Activated CD4-positive, alpha-beta T cell treated with anti-CD3 and anti-CD28 coated beads, Interleukin-2, amount 50 U/mL, for 24 hours (primary cell): ENCODE measurements around the gene AQP6.

Source experiments
- DNase-seq, 2 donors: peaks; one replicate each; pipeline ENCODE4 v3.0.0-alpha.2; 2020; ENCODE audit warnings: low read depth in 1 of 2, low spot score in 1 of 2

The AQP6 gene

DNA sequence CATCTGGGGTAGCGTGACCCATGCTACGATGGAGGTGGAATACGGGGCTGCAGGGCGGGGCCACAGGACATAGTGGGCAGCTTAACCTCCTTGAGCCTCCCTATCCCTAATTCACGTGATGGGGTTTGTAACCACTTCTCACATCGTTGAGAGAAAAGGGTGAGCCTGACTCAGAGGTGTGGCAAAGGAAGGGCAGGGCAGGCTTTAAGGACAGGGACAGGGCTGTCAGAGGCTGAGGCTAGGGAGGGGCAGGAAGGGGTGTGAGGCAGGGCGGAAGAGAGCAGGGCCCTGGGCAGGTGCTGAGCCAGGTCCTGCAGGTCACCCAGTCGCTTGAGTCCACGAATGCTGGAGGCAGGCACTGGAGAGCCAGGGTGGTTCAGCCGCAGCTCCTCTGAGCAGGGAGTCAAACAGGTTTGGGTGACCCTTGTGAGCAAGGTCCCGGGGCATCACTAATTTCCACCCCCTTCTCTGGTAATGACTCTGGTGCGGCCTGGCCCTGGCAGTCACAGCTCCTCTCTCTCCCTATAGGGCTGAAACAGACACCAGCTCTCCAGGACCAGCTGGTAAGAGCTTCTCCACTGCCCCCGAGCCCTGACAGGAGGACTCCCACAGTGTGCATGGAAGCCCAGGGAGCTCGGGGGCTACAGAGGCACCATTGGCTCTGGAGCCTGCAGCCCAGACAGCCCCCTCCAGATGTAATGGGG lies 29.7 kb upstream of the AQP6 start:
- no peak for DNase-seq

DNA sequence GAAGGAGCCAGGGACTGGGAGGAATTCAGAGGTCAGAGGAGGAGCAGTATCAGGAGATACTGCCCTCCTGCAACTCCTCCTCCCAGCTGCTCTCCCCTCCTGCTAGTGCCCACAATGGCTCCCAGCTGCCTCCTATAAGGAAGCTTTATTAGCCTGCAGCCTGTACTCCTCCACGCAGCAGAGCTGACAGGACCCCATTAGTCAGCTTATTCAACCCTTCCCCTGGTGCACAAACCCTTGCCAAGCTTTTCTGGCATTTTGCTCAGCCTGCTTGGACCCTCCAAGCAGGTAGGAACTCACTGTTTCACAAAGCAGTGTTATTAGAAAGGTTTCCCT lies 29.2 kb upstream of the AQP6 start:
- no peak for DNase-seq

DNA sequence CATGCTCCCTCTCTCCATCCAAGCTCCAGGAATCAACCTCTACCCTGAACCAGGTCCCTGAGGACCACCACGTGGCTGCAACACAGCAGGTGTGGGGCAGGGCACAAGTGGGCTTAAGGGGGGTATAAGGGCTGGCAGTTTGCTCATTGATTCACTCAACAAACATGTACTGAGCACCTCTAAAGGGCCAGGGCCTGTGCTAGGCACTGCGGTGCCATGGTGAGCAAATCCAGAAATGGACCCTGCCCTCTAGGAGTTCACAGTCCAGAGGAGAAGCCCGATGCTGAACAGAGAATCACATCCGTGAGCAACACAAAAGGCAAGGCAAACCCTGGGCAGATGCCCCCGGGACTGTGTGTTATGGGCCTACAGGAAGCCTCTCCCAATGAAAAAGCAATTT lies 28.7 kb upstream of the AQP6 start:
- DNase-seq = no peak

DNA sequence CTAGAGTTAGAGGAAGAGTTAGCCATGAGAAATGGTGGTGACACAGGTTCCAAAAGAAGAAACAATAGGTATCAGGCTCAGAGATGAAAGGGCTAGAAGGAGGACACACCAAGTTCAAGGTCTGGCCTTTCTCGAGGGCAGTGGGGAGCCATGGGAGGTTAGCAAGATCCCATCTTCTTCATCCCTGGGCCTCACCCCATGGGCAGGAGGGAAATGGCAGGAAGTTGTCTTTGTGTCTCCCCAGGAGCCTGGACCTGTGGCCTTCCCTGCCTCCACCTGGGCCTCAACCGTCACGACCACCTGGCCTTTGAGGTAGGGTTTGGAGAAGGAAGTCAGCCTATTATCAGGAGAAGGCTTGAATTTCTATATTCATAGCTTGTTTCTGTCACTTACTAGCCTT lies 28.0 kb upstream of the AQP6 start:
- DNase-seq = no peak

DNA sequence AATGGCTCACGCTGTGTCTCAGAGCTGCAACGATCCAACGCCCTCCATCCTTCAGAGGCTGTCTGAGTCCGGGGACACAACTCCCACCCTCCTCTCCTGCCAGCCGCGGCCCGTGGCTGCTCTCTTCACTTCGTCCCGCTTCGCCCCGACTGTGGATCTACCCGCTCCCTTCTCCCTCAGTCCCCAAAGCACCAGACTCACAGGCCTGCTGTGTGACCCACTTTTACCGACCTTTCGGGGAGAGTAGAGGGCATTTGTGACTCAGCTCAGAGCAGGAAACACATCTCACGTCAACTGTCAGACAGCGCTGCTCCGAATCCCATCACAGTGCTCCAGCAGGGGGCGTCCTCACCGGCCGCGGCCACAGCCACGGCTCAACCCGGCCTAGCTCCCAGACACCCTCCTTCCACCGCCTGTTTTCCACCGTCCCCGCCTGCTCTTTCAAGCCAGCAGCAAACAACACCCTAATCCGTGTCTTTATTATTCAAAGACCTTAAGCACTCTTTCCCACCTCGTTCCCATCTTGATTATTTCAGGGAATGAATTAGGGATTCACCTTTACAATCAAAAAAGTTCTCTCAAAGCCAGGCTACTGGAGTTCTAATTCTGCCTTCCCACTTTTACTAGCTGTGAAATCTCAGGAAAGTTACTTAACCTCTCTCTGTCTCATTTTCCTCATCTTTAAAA lies 27.2 kb upstream of the AQP6 start:
- DNase-seq = peak; percentile 77 to 81

DNA sequence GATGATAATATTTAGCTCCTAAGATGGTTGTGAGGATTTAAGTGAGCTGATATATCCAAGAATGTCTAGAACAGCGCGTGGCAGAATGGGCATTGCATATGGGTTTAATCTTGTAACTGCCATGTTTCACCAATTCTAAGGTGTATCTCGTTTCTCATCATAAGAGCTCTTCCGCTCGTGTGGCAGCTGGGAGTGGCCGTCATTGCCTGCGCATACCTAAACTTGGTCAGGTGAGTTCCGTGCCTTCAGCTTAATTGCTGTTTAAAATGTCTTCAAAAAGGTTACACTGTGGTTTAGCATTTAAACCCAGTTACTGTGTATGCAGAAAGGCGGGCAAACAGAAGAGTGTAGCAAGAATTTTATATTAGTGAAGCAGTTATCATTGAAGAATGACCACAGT lies 26.7 kb upstream of the AQP6 start:
- DNase-seq = no peak

DNA sequence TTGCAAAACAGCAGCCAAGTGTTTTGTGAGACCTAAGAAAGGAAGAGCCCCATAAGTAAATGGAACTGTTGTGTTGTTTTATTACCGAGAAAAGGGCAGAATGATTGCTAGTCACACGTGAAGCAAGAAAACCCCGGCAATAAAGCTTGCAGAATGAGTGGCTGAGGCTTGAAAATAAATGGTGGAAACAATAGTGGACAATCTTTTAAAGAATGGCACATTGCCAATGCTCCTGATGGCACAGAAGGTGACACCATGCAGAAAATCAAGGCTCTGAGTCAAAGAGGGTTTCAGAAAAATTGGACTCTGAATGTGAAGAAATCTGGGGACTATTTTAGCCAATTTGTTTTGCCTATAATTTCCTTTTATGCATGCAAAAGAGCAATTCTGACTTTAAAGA lies 26.2 kb upstream of the AQP6 start:
- DNase-seq = no peak

DNA sequence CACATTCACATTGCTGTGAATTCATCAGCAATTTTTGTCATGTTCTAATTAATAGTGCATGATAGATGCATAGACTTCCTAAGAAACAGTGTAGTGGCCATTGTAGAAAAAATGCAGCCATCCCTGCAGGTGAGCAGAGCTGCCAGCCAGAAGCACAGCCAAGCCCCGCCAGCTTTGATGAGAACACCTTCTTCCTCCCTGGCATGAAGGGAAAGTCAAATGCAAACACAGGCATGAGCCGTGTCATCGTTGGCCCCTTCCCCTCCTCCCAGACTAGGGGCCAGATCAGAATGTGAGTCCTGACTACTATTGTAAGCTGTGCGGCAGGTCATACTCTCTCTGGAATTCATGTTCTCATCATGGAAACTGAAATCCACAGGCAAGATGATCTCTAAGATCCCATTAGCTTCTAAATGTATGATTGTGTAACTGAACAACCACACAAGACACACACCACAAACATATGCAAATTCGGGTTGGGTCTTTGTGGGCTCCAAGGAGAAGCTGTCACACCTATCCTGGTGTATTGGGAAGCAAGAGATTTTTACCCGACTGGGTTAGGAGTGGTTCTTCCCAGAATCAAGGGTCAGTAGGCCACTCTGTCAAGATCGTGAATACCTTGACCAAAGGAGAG lies 25.0 kb upstream of the AQP6 start:
- no peak for DNase-seq

DNA sequence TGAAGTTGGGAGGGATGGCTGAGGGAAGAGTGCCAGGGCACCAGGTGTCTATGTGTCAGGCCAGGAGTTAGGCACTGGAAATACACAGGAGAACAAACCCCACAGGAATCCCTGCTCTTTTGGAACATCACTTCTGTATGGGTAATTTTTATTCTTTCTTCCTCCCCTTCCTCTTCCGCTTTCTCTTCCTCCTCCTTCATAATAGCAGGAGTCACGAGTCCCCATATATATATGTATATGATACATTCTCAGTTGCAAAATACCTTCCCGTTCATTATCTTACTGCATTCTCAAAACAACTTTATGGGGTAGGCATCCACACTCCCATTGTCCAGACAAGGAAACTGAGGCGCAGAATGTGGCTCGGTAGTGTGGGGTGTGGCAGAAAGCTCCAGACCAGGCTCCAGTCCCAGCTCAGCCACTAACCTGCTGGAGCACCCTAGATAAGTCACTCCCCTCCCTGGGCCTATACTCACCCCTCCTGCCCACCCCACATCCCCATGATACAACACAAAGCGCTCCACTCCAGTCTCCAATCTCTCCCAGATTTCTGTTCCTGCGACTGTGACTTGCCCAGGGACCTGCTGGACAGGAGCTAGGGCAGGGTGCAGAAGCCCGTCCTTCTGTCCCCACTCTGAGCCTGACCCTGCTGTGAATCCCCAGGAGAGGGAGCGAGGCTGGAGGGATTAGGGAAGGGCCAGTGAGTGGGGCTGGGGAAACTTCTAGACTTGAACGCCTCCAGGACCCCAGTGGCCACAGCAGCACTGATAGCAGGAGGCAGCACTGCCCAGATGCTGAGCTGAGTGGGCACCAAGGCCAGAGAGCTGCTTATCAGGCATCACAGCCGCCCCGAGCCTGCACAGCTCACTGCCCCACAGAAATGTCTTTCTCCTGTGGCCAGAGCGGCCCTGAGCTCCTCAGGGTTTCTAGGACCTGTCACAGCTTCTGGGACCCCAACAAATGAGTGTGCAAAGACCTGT lies 23.6 kb upstream of the AQP6 start:
- no peak for DNase-seq

DNA sequence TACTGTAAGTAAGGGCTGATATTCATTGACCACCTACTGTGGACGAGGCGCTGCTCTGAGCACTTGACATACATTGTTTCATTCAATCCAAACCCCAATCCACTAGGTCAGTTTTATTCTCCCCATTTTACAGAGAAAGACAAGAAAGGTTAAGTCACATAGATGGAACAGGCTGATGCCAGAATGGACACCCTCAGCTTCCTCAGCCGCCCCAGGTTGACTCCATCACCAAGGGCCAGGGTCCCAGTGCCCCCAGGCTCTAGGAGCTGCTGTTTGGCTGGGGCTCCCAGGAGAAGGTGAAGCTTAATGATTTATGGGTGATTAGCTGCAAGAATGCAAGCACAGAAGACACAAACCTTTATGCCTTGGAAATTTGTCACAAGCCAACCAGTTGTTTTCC lies 22.9 kb upstream of the AQP6 start:
- no peak for DNase-seq

DNA sequence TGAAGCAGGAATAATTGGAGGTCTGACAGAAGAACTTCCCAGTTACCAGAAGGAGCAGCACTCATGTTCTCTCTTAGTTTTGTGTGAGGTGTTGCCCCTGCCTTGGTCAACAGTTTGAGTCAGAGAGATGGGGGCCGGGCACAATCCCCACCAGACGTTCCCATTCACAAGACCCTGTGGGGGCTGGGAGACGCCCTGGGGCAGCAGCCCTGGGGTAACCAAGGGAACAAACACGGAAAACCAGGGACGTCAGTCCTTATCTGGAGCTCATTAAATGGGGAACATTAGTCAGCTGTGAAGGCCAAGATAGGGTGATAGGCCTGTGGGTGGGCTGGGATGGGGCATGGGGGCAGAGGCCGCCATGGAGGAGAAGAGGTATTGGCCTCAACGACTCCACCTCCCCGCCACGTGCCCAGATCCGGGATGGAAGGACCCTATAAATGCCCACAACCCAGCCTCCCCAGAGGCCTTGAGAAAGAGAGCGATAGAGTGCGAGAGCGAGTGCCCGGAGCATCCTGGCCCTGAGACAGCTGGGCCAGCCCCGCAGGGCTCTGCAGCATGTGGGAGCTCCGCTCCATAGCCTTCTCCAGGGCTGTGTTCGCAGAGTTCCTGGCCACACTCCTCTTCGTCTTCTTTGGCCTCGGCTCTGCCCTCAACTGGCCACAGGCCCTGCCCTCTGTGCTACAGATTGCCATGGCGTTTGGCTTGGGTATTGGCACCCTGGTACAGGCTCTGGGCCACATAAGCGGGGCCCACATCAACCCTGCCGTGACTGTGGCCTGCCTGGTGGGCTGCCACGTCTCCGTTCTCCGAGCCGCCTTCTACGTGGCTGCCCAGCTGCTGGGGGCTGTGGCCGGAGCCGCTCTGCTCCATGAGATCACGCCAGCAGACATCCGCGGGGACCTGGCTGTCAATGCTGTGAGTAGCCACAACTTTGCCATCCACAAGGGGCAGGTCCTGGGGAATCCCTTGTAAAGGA lies 22.2 kb upstream of the AQP6 start, which contains the start of gene AQP2:
TSS of gene AQP2 (plus strand) at position 465 of the 979 bp plus-strand sequence. CDS start at position 559, 94 bp downstream.
- DNase-seq = no peak

DNA sequence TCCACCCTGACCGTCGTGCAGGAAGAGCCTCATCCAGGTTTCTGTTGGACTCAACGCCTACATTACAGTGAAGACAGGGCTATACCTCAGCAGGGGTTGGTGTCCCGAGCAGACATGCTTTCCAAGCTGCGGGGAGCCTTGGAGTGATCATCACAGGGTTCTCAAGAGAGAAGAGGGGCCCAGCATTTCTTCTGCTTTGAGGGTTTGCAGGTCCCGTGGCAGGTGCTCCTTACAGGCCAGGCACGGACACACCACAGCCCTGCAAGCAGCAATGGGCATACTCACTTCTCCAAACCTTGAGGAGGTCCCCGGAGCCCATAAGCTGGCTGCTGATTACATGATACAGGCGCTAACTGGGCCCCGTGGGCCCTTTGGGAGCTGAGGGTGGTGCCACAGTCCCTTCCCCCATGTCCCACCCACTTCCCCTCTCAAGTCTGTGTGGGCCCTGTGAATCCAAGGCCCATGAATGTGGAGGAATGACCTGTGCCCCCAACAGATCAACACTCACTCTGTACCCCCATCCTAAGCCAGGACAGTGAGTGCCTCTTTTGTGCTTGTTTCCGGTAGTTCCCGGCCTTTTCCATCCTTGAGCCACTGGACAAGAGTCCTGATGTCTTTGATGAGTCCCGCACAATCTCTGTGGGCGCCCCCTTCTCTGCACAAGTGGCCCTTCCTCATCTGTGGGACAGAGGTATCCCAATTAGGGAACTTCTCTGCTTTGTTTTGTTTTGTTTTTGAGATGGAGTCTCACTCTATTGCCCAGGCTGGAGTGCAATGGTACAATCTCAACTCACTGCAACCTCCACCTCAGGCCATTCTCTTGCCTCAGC lies 21.1 kb upstream of the AQP6 start:
- DNase-seq = no peak

DNA sequence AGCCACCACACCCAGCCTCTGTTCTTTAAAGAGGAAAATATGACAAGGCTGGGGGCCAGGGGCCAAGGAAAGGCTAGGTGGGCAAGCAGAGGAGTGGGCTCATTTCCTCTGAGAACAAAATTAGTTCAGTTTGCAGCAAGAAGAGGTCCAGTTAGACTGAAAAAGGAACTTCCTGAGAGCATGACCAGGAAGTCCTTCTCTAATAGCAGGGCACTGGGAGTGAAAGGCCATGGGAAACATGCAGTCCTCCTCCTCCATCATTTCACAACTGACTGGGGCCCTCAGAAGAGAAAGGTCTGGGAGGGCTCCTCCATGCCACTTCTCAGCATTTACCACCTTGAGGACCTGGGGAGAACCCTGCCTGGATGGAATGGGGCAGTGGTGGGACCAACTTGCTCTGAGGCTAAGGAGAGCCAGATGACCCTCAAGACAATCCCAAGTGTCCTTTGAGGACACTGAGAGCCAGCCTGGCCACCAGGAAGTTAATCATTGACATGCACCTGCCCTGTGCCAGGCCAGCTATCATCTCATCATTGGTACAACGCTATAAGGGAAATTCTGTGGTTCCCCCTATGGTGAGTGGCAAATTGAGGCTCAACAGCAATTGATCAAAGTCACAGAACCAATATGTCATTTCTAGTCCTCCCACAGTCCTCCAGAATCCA lies 20.2 kb upstream of the AQP6 start:
- no peak for DNase-seq

DNA sequence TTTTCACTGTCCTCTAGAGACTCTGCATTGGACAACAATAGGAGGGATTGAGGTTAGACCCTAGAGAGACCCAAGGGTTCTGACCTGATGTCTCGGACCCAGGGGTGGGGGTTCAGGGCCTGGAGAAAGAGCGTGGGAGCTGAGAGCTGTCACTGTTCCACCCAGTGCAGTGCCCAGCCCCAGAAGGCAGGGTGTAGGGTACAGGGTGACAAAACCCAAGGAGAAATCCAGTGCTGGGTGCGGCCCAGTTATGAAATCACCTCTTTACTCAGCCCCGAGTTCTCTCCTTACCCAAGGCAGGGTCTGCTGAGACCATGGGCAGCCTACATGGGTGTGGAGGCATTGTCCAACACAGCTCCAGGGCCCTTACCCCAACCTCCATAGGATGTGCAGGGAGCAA lies 19.6 kb upstream of the AQP6 start:
- no peak for DNase-seq

DNA sequence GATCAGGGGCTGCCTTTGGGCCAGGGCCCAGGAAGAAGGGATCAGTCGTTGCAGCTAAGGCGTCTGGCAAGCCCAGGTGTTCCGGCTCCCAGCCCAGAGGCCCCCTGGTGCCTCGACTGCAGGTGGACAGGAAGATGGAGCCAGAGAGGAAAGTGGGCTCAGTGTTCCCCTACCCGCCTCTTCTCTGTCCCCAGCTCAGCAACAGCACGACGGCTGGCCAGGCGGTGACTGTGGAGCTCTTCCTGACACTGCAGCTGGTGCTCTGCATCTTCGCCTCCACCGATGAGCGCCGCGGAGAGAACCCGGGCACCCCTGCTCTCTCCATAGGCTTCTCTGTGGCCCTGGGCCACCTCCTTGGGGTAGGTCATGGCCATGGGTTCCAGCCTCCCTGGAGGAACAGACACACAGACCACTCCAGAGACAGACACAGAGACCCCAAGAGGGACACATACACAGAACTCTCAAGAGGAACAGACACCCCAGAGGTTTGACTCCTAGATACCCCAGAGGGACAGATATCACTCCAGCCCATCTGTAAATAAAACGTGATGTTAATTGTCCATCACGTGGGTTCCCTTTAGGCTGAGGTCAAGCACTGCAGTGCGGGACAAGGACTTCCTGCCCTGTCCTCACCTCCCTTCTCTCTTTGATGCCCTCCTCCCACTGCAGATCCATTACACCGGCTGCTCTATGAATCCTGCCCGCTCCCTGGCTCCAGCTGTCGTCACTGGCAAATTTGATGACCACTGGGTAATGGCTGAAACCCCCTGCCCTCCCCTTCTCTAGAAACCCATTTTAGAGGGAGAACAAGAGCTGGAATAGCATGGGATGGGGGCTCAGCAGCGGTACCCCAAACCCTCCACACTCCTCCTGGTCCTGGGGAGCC lies 18.5 kb upstream of the AQP6 start:
- DNase-seq = no peak

DNA sequence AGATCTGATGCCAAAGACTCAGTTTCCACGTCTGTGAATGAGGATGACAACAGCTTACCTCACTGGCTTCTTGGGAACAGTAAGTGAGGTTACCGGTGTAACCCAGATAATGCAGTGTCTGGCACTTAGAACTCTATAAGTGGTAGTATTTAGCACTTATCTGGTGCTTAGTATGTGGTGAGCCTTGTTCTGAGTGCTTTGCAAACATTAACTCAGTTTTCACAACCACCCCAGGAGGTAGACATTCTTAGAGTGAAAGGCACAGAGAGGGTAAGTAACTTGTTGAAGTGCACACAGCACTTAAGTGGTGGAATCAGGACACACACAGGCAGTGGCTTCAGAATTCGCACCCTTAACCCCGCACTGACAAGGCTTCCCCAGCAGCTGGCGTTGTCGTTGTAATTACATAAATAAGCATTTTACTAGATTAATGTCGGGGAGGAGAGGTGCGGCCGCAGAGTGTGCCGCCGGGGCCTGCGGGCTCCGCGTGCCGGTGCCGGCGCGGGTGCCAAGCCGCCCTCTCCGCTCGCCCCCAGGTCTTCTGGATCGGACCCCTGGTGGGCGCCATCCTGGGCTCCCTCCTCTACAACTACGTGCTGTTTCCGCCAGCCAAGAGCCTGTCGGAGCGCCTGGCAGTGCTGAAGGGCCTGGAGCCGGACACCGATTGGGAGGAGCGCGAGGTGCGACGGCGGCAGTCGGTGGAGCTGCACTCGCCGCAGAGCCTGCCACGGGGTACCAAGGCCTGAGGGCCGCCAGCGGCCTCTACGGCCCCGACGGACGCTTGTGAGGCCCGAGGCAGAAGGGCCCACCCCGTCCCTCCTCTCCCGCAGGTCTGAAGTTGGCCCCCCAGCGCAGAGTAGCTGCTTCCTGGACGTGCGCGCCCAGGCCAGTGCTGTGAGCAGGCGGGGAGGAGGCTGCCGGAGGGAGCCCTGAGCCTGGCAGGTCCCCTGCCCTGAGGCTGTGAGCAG lies 17.6 kb upstream of the AQP6 start:
- DNase-seq = no peak
